Measurements from ENCODE around the gene CFAP57. TPM values are rescaled to one million over a fixed set of nuclear protein-coding genes. Genes with fewer than 3 reads are reported as not detected.

CFAP57 gene
- total and polyA plus RNA-seq, 2 experiments from 2014 or later: 0.10 to 0.46 TPM

DNA sequence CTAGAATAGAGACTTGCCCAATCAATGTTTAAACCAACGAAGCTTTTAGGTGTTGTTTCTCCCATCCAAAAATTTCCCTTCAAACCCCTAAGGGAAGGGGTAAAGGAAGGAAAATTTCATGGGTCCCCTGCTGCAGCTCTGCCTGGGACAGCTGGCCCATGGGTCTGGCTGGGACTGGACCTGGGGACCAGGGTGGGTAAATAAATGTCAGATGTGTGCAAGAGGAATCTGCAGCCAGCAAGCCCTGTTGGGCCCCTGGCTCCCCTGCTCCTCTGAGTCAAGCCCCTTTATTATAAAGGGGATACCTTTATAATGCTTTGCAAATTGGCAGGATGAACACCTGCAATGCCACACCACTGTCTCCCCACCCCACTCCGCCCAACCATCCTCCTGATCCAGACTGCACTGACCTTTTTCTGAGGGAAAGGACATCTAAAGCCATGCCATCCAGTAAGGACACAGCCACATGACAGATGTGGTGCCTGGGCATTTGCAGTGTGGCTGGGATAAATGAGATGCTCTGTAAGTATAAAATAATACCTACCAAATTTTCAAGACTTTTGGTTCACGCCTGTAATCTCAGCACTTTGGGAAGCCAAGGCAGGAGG, 95.8 kb downstream of the CFAP57 start:
- peaks cover 5% of the 10 kb centered on the region for H3K9me3 ChIP-seq (ENCODE audit: low read depth)
- no peak overlapping the region for H3K4me2 ChIP-seq
- H3K27me3 ChIP-seq: no peaks in the 10 kb centered on the region
- H3K79me2 ChIP-seq: peaks cover 5% of the 10 kb centered on the region
- no peaks in the 10 kb centered on the region for H3K9me2 ChIP-seq (replicated peaks; ENCODE audit: insufficient read depth)
- no peak overlapping the region for H3K4me3 ChIP-seq
- H2AFZ ChIP-seq: no peak overlapping the region
- peaks cover 12% of the 10 kb centered on the region for H3K4me1 ChIP-seq (ENCODE audit: insufficient read depth)
- 87% methylated on average over 3 of the region's 3 CpGs for WGBS (ENCODE audit: low lambda C conversion rate, missing lambda C conversion rate)
- no peaks in the 10 kb centered on the region for H4K20me1 ChIP-seq (ENCODE audit: insufficient read depth, poor library complexity, severe bottlenecking)
- TF ChIP-seq EZH2phosphoT487 (IDR thresholded peaks at IDR 0.05; ENCODE audit: low read depth, severe bottlenecking, unreplicated experiment) (no peak), EZH2 (IDR thresholded peaks at IDR 0.05; ENCODE audit: borderline replicate concordance) (no peak)
- TF ChIP-seq, protein P1, sequence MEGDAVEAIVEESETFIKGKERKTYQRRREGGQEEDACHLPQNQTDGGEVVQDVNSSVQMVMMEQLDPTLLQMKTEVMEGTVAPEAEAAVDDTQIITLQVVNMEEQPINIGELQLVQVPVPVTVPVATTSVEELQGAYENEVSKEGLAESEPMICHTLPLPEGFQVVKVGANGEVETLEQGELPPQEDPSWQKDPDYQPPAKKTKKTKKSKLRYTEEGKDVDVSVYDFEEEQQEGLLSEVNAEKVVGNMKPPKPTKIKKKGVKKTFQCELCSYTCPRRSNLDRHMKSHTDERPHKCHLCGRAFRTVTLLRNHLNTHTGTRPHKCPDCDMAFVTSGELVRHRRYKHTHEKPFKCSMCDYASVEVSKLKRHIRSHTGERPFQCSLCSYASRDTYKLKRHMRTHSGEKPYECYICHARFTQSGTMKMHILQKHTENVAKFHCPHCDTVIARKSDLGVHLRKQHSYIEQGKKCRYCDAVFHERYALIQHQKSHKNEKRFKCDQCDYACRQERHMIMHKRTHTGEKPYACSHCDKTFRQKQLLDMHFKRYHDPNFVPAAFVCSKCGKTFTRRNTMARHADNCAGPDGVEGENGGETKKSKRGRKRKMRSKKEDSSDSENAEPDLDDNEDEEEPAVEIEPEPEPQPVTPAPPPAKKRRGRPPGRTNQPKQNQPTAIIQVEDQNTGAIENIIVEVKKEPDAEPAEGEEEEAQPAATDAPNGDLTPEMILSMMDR (IDR thresholded peaks at IDR 0.05; ENCODE audit: poor library complexity): no peak
- H3K27ac ChIP-seq: peak overlapping the region; percentile 39
- no peak for DNase-seq (ENCODE audit: low spot score)
- no peaks in the 10 kb centered on the region for H3K36me3 ChIP-seq (replicated peaks; ENCODE audit: insufficient read depth, low read depth)

DNA sequence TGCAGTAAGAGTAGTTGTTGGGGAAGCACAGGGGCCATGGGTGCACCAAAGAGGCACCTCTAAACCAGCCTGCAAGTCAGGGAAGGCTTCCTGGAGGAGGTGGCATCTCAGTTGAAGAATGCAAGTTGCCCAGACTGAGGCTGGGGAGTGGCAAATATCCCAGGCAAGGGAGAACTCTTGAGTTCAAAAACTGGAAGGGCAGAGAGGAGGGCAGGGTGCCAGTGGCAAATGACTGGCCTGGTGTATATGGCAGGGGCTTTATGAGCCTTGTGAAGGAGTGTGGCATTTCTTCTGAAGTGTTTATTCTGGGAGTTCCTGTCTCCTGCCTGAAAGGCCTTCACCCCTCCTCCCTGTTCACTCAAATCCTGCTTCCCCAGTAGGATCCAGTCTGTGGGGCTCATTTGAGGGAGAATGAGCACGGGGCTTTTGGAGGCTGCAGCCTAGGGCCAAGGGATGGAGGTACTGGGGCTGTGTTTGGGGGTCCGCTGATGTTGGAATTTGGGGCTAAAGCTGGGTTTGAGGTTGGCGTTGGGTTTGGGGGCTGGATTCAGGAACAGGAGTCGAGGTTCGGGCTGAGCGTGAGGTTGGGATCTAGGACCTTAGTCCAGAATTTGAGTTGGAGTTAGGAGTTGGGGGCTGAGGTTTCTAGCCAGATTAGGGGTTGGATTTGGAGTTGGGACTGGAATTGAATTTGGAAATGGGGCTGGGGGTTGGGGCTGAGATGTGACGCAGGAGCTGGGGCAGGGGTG, 97.7 kb downstream of the CFAP57 start, which contains the start of gene TMEM125:
TSS of gene TMEM125 (plus strand) at position 357 of the 749 bp plus-strand sequence. CDS start 2,740 bp downstream, outside the sequence.
- no peak for DNase-seq (ENCODE audit: low spot score)
- Histone ChIP-seq H3K79me2 (peaks cover 5% of the 10 kb centered on the region), H3K27me3 (no peaks in the 10 kb centered on the region), H4K20me1 (ENCODE audit: insufficient read depth, poor library complexity, severe bottlenecking) (no peaks in the 10 kb centered on the region), H3K9me3 (ENCODE audit: low read depth) (no peaks in the 10 kb centered on the region), H2AFZ (peak within 1 kb of the TSS; percentile 44), H3K27ac (peak within 1 kb of the TSS; percentile 92), H3K36me3 (replicated peaks; ENCODE audit: insufficient read depth, low read depth) (no peaks in the 10 kb centered on the region), H3K4me2 (peak within 1 kb of the TSS; percentile 81), H3K9me2 (replicated peaks; ENCODE audit: insufficient read depth) (no peaks in the 10 kb centered on the region), H3K4me3 (peak within 1 kb of the TSS; percentile 4), H3K4me1 (ENCODE audit: insufficient read depth) (peaks cover 12% of the 10 kb centered on the region)
- 80% methylated on average over 7 of the region's 7 CpGs for WGBS (ENCODE audit: low lambda C conversion rate, missing lambda C conversion rate)
- TF ChIP-seq, protein P1 (IDR thresholded peaks at IDR 0.05; ENCODE audit: poor library complexity): no peak
- TF ChIP-seq EZH2 (IDR thresholded peaks at IDR 0.05; ENCODE audit: borderline replicate concordance) (no peak), EZH2phosphoT487 (IDR thresholded peaks at IDR 0.05; ENCODE audit: low read depth, severe bottlenecking, unreplicated experiment) (no peak)

DNA sequence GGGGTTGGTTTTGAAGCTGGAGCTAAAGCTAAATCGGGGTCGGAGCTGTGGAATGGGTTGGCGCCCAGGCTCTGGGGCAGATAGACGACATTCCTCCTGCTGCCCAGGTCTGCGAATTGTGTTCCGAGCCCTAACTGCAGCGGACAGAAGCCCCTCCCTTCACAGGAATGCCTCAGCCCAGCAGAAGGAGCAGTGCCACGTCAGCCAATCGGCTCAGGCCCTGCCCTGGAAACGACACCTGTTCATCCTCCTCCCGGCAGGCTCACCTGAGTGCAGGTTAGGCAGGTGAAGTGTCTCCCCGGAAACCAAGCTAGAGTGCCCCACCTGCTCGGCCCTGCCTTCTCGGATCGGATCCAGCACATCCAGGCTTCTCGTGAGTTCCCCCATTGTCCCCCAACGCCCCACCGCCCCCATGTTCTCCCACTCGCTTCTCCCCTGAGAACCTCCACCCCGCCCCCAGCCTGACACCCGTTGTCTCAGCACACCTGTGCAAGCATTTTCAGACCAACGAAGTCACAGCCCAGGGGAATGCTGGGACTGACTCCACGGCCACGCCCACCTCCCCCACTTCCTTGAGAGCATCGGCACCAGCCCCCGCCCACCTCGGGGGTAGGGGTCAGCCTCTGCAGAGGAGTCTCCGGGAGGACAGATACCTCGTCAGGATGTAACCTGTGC, 98.4 kb downstream of the CFAP57 start:
- Histone ChIP-seq H3K27ac (peak overlapping the region; percentile 92), H4K20me1 (ENCODE audit: insufficient read depth, poor library complexity, severe bottlenecking) (no peaks in the 10 kb centered on the region), H3K4me3 (peak overlapping the region; percentile 4), H3K79me2 (peaks cover 5% of the 10 kb centered on the region), H3K36me3 (replicated peaks; ENCODE audit: insufficient read depth, low read depth) (no peaks in the 10 kb centered on the region), H2AFZ (peak overlapping the region; percentile 44), H3K9me3 (ENCODE audit: low read depth) (no peaks in the 10 kb centered on the region), H3K4me1 (ENCODE audit: insufficient read depth) (peaks cover 12% of the 10 kb centered on the region), H3K4me2 (peak overlapping the region; percentile 81), H3K27me3 (no peaks in the 10 kb centered on the region), H3K9me2 (replicated peaks; ENCODE audit: insufficient read depth) (no peaks in the 10 kb centered on the region)
- peak; percentile 91 for DNase-seq (ENCODE audit: low spot score)
- TF ChIP-seq, protein P1 (IDR thresholded peaks at IDR 0.05; ENCODE audit: poor library complexity): no peak
- no peak for TF ChIP-seq EZH2phosphoT487 (IDR thresholded peaks at IDR 0.05; ENCODE audit: low read depth, severe bottlenecking, unreplicated experiment)
- TF ChIP-seq EZH2 (IDR thresholded peaks at IDR 0.05; ENCODE audit: borderline replicate concordance): no peak
- WGBS (ENCODE audit: low lambda C conversion rate, missing lambda C conversion rate): 5% methylated on average over 24 of the region's 29 CpGs
